GM12801 (cell line): ENCODE measurements around the gene NPR1.

Experiments
- CTCF ChIP-seq: IDR thresholded peaks from one replicate; pipeline ENCODE4 v1.5.1; 2011; ENCODE audit warnings: control low read depth; ENCODE audit not compliant: insufficient read length; ENCODE audit errors: extremely low read depth

NPR1 gene

DNA sequence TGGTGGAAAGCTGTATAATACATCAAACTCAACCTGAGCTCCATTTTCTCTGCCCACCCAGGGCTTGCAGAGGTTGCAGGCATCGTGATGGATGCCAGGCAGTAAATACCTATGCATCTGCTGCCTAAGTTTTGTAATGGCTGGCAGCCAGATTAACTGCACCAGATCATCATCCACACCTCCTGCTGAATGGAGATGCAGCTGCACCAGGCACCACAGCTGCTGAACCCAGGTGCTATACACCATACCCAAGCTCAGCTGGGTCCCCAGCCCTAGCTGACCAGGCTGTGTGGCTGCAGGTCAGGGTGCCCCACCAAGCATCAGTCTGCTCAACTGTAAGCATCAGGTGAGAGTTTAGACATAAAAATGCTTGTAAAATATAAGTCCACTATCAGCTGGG, 26.7 kb upstream of the NPR1 start:
- no peak for TF ChIP-seq CTCF

DNA sequence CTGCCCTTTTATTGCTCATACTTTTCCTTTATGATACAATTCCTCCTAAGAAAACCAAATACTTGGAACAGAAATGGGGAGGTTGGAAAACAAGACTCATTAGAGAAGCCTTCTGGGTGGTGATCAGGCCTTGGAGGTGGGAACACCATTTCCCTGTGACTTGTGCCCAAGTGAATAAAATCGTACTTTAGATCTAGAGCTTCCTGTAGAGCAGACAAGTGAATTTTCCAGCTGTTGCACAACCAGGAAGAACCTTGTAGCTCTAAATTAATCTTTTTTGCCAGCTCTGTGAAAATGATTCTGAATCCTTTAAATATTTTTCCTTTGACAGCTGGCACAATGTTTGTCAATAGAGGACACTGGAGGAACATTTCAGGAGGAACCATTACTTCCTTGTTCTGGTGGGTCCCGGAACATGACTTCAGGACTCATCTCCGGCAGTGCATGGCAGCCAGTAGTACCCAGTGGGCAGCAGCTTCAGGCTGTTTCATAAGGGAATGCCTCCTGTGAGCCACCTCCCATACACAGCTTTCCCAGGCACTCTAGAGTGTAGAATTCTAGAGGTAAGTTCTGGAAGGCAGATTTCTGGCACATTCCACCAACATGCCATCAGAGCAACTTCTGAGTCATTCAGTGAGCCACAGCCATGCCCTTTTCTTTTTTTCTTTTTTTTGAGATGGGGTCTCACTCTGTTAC, 25.5 kb upstream of the NPR1 start:
- no peak for TF ChIP-seq CTCF

DNA sequence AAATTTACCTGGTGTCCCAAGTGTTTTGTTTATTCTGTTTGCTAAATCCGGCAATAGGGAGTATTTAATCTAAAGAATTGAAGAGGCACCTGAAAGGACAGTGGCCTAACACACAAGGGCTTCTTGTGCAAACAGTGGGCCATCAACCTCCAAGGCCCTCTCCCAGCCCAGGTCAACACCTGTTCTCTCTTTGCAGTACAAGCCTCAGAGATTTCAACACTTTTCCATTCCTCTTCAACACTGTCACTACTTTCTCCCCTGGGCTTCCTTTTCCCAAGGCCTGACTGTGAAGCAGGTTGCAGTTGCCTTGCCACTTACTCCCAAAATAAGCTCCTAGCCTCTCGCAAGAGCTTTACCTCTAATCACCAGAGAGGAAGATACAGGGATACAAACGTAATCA, 23.2 kb upstream of the NPR1 start:
- TF ChIP-seq CTCF: no peak

DNA sequence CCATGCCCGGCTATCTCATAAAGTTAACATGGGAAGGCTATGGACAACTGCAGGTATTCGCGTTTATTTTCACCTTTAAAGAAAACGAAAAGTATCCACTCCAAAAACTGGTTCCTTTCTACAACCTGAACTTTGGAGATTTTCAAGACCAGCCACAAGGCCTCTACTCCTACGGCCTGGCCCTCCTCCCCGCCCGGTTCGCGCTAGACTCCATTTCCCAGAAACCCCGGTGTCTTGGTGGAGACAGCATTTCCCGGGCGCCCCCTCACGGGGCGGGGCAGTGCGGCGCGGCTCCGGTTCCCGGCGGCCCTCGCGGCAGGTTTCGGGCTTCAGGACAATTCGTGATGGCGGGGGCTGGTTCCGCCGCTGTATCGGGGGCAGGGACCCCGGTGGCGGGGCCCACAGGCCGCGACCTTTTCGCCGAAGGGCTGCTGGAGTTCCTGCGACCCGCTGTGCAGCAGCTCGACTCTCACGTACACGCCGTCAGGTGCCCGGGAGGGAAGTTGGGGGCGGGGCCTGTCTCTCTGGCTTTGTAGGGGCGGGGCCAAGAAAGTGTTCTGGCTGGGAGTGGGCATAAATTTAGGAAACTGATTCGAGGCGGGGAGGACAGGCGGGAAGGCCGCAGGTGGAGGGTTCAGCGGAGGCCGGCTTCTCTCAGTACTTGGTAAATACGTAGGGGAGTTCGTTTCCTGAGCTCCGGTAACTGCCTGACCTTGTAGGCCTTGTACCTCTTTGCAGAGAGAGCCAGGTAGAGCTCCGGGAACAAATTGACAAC, 19.9 kb upstream of the NPR1 start, which contains the start of gene SNAPIN:
Gene SNAPIN (plus strand): TSS at position 304 of the 775 bp plus-strand sequence. CDS start 41 bp downstream, at position 345.
- TF ChIP-seq CTCF: no peak

- no peak for TF ChIP-seq CTCF
These were observed 19.3 kb upstream of the NPR1 start for GRCh38 chr1:153659175-153659534.

DNA sequence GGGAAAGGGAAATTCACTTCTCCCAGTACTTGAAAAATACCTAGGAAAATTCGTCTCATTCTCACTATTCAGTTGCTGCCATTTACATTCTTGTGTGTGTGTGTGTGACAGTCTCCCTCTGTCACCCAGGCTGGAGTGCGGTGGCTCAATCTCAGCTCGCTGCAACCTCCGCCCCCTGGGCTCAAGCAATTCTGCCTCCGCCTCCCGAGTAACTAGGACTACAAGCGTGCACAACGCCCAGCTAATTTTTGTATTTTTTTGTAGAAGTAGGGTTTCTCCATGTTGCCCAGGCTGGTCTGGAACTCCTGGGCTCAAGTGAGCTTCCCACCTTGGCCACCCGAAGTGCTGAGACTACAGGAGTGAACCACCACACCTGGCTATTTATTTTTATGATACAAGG, 18.8 kb upstream of the NPR1 start:
- TF ChIP-seq CTCF: no peak

GRCh38 chr1:153661111-153661708, 17.3 kb upstream of the NPR1 start:
- TF ChIP-seq CTCF: no peak
